Pancreas (tissue), 10 donors: ENCODE data around the gene ABL1. TPM values are rescaled to one million over a fixed set of nuclear protein-coding genes. Genes with fewer than 3 reads are reported as not detected.

Source experiments
- ATAC-seq, 4 donors: fragments of 200-7000 bp; cut with Tn5 transposase; one replicate each; pipeline versions ENCODE4 v1.8.0 to v1.9.1; 2020; ENCODE audit warnings: mild to moderate bottlenecking in 4 of 4, moderate library complexity in 4 of 4
- DNase-seq, 6 donors: peaks; one replicate each; pipeline ENCODE4 v3.0.0-alpha.2; 2020
- FAIRE-seq: peaks from 2 replicates; lab custom pipeline; 2012; peaks lifted over from hg19 to GRCh38; lab: Jason Lieb, UNC
- H3K27ac ChIP-seq, 4 donors: fragments of 200-600 bp; sonication (generic); 1 replicate in 3 of 4; 2 replicates in 1 of 4; pipeline versions ENCODE4 v1.5.0 to v1.8.0; 2020
- H3K27me3 ChIP-seq, 4 donors: fragments of 200-600 bp; one replicate each; pipeline ENCODE4 v1.8.0; 2021
- H3K36me3 ChIP-seq, 3 donors: fragments of 200-600 bp; sonication (generic) in 1 of 3; one replicate each; pipeline versions ENCODE4 v1.5.0 to v1.8.0; 2020 to 2021
- H3K4me1 ChIP-seq, 3 donors: fragments of 200-600 bp; one replicate each; pipeline ENCODE4 v1.8.0; 2021
- H3K4me3 ChIP-seq, 4 donors: fragments of 200-600 bp; sonication (generic) in 2 of 4; one replicate each; pipeline versions ENCODE4 v1.5.0 to v1.8.0; 2020 to 2021
- H3K9me3 ChIP-seq, 4 donors: fragments of 200-600 bp; one replicate each; pipeline ENCODE4 v1.8.0; 2021
- CTCF ChIP-seq, 4 donors: fragments of 200-600 bp; sonication (generic) in 3 of 4; IDR thresholded peaks; one replicate each; pipeline versions ENCODE4 v1.5.0 to v1.8.0; 2021; ENCODE audit warnings: antibody characterized with exemption in 4 of 4
- WGBS, 2 donors: extraction: QIAGEN DNeasy Blood & Tissue Kit; methylation state at CpG; one replicate each; pipeline ENCODE4 v1.1.7; 2013; 5-methylcytosine and 5-hydroxymethylcytosine counted together
- intact Hi-C, 3 donors: fragments of 100-400 bp; cut with DNase I; formaldehyde crosslinking; loops; one replicate each; pipeline versions ENCODE4 v1.11.1 to v1.14.2; 2022
- polyA plus RNA-seq, 2 donors: library from polyadenylated mRNA; stranded (reverse); fragments of 200-250 nt; gene quantifications; one replicate each; pipeline ENCODE4 v1.2.3, GENCODE V29; 2013
- total RNA-seq, 6 donors: library from RNA; stranded (reverse); fragmentation: NEBNext Ultra II Directional in 4 of 6; extraction: Animal tissue kit (Norgen Biotek cat#: 25700) in 4 of 6; gene quantifications; one replicate each; pipeline versions ENCODE4 v1.2.1 to v1.2.4, GENCODE V29; 2021 to 2023
- donor health status: healthy with polysubstance abuse.
- donor health status: DM: no; HTN: no; CAD: no; lungs with moderate emphysema.
- donor health status: DM: no; HTN: no; CAD: no.
- donor health status: control.
- donor health status: control.
- donor health status: Bipolar disorder and iron deficiency.
- donor health status: DM: yes; HTN: yes; CAD: no.
- donor health status: DM: no; HTN: no; CAD: no.
- donor health status: DM: no; HTN: no; CAD: no.
- donor health status: DM: yes; HTN: yes; CAD: no.

ABL1 gene
- total and polyA plus RNA-seq, 8 donors: 15.3 to 31.9 (median 19.4) TPM

GRCh38 chr9:130805510-130806326 is 29.3 kb upstream of the ABL1 start:
- H3K27ac ChIP-seq: no peak overlapping the region
- no peak for DNase-seq
- WGBS, 2 donors: 79 to 85% methylated on average over 1 of the region's 1 CpG
- intact Hi-C loops: no loop called here
- TF ChIP-seq CTCF (IDR thresholded peaks at IDR 0.05): no peak
- ATAC-seq: no peak
- no peaks in the 10 kb centered on the region for H3K36me3 ChIP-seq
- H3K27me3 ChIP-seq: no peaks in the 10 kb centered on the region
- FAIRE-seq: no peak
- no peaks in the 10 kb centered on the region for H3K4me1 ChIP-seq
- no peak overlapping the region for H3K4me3 ChIP-seq
- no peaks in the 10 kb centered on the region for H3K9me3 ChIP-seq

GRCh38 chr9:130806327-130806716 is 28.7 kb upstream of the ABL1 start:
- FAIRE-seq: no peak
- 91 to 97% methylated on average over 1 of the region's 1 CpG for WGBS, 2 donors
- H3K27ac ChIP-seq: no peak overlapping the region
- intact Hi-C loops: no loop called here
- DNase-seq: no peak
- no peaks in the 10 kb centered on the region for H3K27me3 ChIP-seq
- no peaks in the 10 kb centered on the region for H3K9me3 ChIP-seq
- TF ChIP-seq CTCF (IDR thresholded peaks at IDR 0.05): no peak
- no peaks in the 10 kb centered on the region for H3K36me3 ChIP-seq
- no peak overlapping the region for H3K4me3 ChIP-seq
- no peak for ATAC-seq
- no peaks in the 10 kb centered on the region for H3K4me1 ChIP-seq

- Histone ChIP-seq H3K9me3 (no peaks in the 10 kb centered on the region), H3K4me3 (no peak overlapping the region), H3K27ac (no peak overlapping the region), H3K27me3 (no peaks in the 10 kb centered on the region), H3K36me3 (no peaks in the 10 kb centered on the region), H3K4me1 (no peaks in the 10 kb centered on the region)
- ATAC-seq (no peak), DNase-seq (no peak), FAIRE-seq (no peak)
- no peak for TF ChIP-seq CTCF (IDR thresholded peaks at IDR 0.05)
- intact Hi-C loops: no loop called here
These were observed 24.4 kb upstream of the ABL1 start for GRCh38 chr9:130810609-130811136.

GRCh38 chr9:130815242-130815808 is 19.7 kb upstream of the ABL1 start:
- no peak for TF ChIP-seq CTCF (IDR thresholded peaks at IDR 0.05)
- no peak for ATAC-seq
- WGBS, 2 donors: 81 to 88% methylated on average over 9 of the region's 9 CpGs
- no peak for DNase-seq
- Histone ChIP-seq H3K4me1 (no peaks in the 10 kb centered on the region), H3K4me3 (no peak overlapping the region), H3K36me3 (no peaks in the 10 kb centered on the region), H3K27ac (no peak overlapping the region), H3K9me3 (no peaks in the 10 kb centered on the region), H3K27me3 (no peaks in the 10 kb centered on the region)
- FAIRE-seq: no peak
- intact Hi-C loops: no loop called here

- no peak overlapping the region for H3K4me3 ChIP-seq
- no peak overlapping the region for H3K27ac ChIP-seq
- H3K9me3 ChIP-seq: no peaks in the 10 kb centered on the region
- no peaks in the 10 kb centered on the region for H3K27me3 ChIP-seq
- DNase-seq (no peak), ATAC-seq (no peak), FAIRE-seq (no peak)
- TF ChIP-seq CTCF (IDR thresholded peaks at IDR 0.05): no peak
- intact Hi-C loops: no loop called here
- no peaks in the 10 kb centered on the region for H3K36me3 ChIP-seq
- H3K4me1 ChIP-seq: no peaks in the 10 kb centered on the region
- WGBS, 2 donors: 94 to 96% methylated on average over 6 of the region's 6 CpGs
These were observed 17.1 kb upstream of the ABL1 start for GRCh38 chr9:130817914-130818313.
